HCT116 (cell line): Measurements from ENCODE around the gene CCL20. TPM values are rescaled to one million over a fixed set of nuclear protein-coding genes. Genes with fewer than 3 reads are reported as not detected.

ENCODE experiments used
- CEBPB ChIP-seq: IDR thresholded peaks from 2 replicates; pipeline ENCODE4 v1.6.1; 2012; ENCODE audit warnings: low read depth
- EGR1 ChIP-seq: IDR thresholded peaks from 2 replicates; pipeline ENCODE4 v1.6.1; 2012; ENCODE audit warnings: low read depth
- EZH2 ChIP-seq: fragments of 200-600 bp; sonication (generic); IDR thresholded peaks from 2 replicates; pipeline ENCODE4 v1.6.1; 2017; ENCODE audit warnings: antibody characterized with exemption, mixed run types
- JUND ChIP-seq: IDR thresholded peaks from 2 replicates; pipeline ENCODE4 v1.6.1; 2012
- POLR2A ChIP-seq: IDR thresholded peaks from 2 replicates; pipeline ENCODE4 v1.7.0; 2011; ENCODE audit warnings: borderline replicate concordance; ENCODE audit not compliant: insufficient read depth, insufficient read length; ENCODE audit errors: extremely low read depth
- RAD21 ChIP-seq: IDR thresholded peaks from 2 replicates; pipeline ENCODE4 v1.6.1; 2012; ENCODE audit warnings: low read depth, mild to moderate bottlenecking
- REST ChIP-seq: IDR thresholded peaks from 2 replicates; pipeline ENCODE4 v1.6.1; 2012; ENCODE audit warnings: low read depth
- SIN3A ChIP-seq: IDR thresholded peaks from 2 replicates; pipeline ENCODE4 v1.6.1; 2012; ENCODE audit warnings: low read depth
- SRF ChIP-seq: IDR thresholded peaks from 2 replicates; pipeline ENCODE4 v1.6.1; 2012; ENCODE audit warnings: low read depth
- TCF7L2 ChIP-seq: IDR thresholded peaks from 2 replicates; pipeline ENCODE4 v1.7.0; 2011; ENCODE audit warnings: borderline replicate concordance, inconsistent platforms; ENCODE audit not compliant: insufficient read depth, insufficient read length; ENCODE audit errors: extremely low read depth
- YY1 ChIP-seq: IDR thresholded peaks from 2 replicates; pipeline ENCODE4 v1.6.1; 2011; ENCODE audit warnings: low read length, low read depth, moderate library complexity, mild to moderate bottlenecking; ENCODE audit not compliant: insufficient replicate concordance; ENCODE audit errors: extremely low read depth
- total RNA-seq: library from RNA; stranded (reverse); gene quantifications from one replicate; pipeline ENCODE4 v1.2.1, GENCODE V29; 2021; ENCODE audit not compliant: unreplicated experiment

Gene CCL20
- total RNA-seq, 1 experiment from 2014 or later, result 0.30 TPM

- TF ChIP-seq TCF7L2 (peak; percentile 84), REST (no peak), SIN3A (peak; percentile 93), CEBPB (peak; percentile 96), RAD21 (peak; percentile 40), POLR2A (no peak), JUND (peak; percentile 99), YY1 (peak; percentile 27), EZH2 (no peak), EGR1 (peak; percentile 48; the same call in 1 of the 2 replicates), SRF (peak; percentile 89)
Observed at GRCh38 chr2:227817850-227818674, 4.4 kb downstream of the CCL20 start (continued).
